GM12872 (cell line): ENCODE measurements around the gene RRBP1.
A peak's percentile ranks its signal among the peaks of the same experiment; 100 is the strongest.

Experiments used
- CTCF ChIP-seq: IDR thresholded peaks from 3 replicates; pipeline ENCODE4 v1.5.1; 2011; ENCODE audit warnings: low read depth, mild to moderate bottlenecking, low read length, moderate library complexity; ENCODE audit not compliant: insufficient read depth

The RRBP1 gene

GRCh38 chr20:17684077-17684888 lies 2.2 kb upstream of the RRBP1 start:
- TF ChIP-seq CTCF: no peak

- no peak for TF ChIP-seq CTCF
Measured at GRCh38 chr20:17683218-17684076, 1.4 kb upstream of the RRBP1 start.

GRCh38 chr20:17682889-17683198 lies 802 bp upstream of the RRBP1 start:
- TF ChIP-seq CTCF: no peak

GRCh38 chr20:17681726-17682102 lies 328 bp downstream of the RRBP1 start:
- TF ChIP-seq CTCF: no peak

GRCh38 chr20:17680836-17681725 lies 961 bp downstream of the RRBP1 start:
- peak; percentile 65; the same call in 2 of the 3 replicates for TF ChIP-seq CTCF

- no peak for TF ChIP-seq CTCF
Measured at GRCh38 chr20:17679941-17680835, 1.9 kb downstream of the RRBP1 start.
